Fibroblast of lung (primary cell): ENCODE measurements around the gene SFTPA2.
"Not testable (repeated sequence)": the region's sequence is repeated elsewhere in the genome, so short reads cannot be mapped to it uniquely, and the experiment has no call there.

ENCODE experiments used
- EZH2 ChIP-seq: IDR thresholded peaks from 2 replicates; pipeline ENCODE4 v1.5.1; 2012; ENCODE audit warnings: low read length, control low read depth, mild to moderate bottlenecking; ENCODE audit errors: missing control alignments
- TF ChIP-seq, protein P1 (sequence below), 2 donors: IDR thresholded peaks in 1 of 2; conservative IDR thresholded peaks in 1 of 2; 1 replicate in 1 of 2; 2 replicates in 1 of 2; pipeline ENCODE4 v1.5.1; 2011 to 2012; ENCODE audit warnings: low read length in 2 of 2, control low read depth in 1 of 2, inconsistent platforms in 1 of 2, low read depth in 1 of 2, mild to moderate bottlenecking in 1 of 2

DNA sequence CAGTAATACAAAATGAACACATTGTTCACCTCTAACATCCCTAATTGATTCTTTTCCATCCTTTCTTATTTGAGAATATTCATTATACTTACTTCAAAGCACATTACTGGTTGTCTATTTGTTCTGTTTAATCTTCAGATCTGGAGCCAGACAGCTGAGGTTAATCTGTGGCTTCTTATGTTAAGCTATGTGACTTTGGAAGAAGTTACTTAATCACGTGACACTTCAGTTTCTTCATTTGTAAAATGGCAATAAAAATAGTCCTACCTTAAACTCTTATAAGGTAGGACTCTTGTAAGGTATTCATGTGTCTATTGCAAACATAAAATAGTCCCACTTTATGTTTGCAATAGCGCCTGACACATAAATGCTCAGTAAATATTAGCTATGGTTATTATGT lies 13.1 kb downstream of the SFTPA2 start:
- TF ChIP-seq, protein P1, sequence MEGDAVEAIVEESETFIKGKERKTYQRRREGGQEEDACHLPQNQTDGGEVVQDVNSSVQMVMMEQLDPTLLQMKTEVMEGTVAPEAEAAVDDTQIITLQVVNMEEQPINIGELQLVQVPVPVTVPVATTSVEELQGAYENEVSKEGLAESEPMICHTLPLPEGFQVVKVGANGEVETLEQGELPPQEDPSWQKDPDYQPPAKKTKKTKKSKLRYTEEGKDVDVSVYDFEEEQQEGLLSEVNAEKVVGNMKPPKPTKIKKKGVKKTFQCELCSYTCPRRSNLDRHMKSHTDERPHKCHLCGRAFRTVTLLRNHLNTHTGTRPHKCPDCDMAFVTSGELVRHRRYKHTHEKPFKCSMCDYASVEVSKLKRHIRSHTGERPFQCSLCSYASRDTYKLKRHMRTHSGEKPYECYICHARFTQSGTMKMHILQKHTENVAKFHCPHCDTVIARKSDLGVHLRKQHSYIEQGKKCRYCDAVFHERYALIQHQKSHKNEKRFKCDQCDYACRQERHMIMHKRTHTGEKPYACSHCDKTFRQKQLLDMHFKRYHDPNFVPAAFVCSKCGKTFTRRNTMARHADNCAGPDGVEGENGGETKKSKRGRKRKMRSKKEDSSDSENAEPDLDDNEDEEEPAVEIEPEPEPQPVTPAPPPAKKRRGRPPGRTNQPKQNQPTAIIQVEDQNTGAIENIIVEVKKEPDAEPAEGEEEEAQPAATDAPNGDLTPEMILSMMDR (conservative IDR thresholded peaks at IDR 0.05 in 1 of 2, IDR thresholded peaks at IDR 0.05 in 1 of 2; ENCODE audit: low read depth in 1 of 2, low read length in 2 of 2), result not testable (repeated sequence)
- not testable (repeated sequence) for TF ChIP-seq EZH2
